Loucy (cell line): ENCODE results near the gene GBF1.
"Not testable (repeated sequence)": the region's sequence is repeated elsewhere in the genome, so short reads cannot be mapped to it uniquely, and the experiment has no call there.

Experiments
- H2AFZ ChIP-seq: fragments of 200-600 bp; sonication (generic); 2 replicates; pipeline ENCODE4 v1.6.0; 2016; ENCODE audit warnings: antibody characterized with exemption, mild to moderate bottlenecking, low read length, moderate library complexity
- H3F3A ChIP-seq: fragments of 200-600 bp; 2 replicates; pipeline ENCODE4 v1.6.0; 2016; ENCODE audit warnings: antibody characterized with exemption, low read depth, mild to moderate bottlenecking
- H3K27me3 ChIP-seq: fragments of 200-600 bp; sonication (generic); 2 replicates; pipeline ENCODE4 v1.6.1; 2014; ENCODE audit warnings: low read length, mild to moderate bottlenecking; ENCODE audit not compliant: insufficient read depth, poor library complexity, severe bottlenecking
- H3K36me3 ChIP-seq: fragments of 200-600 bp; sonication (generic); 2 replicates; pipeline ENCODE4 v1.6.1; 2016; ENCODE audit warnings: low read length; ENCODE audit not compliant: insufficient read depth
- H3K4me1 ChIP-seq: fragments of 200-600 bp; sonication (generic); 2 replicates; pipeline ENCODE4 v1.5.1; 2014; ENCODE audit warnings: low read length, mild to moderate bottlenecking; ENCODE audit not compliant: insufficient read depth, poor library complexity, severe bottlenecking
- H3K4me2 ChIP-seq: fragments of 200-600 bp; sonication (generic); 2 replicates; pipeline ENCODE4 v1.6.0; 2014; ENCODE audit warnings: antibody characterized with exemption, low read length, low read depth, mild to moderate bottlenecking; ENCODE audit not compliant: poor library complexity, severe bottlenecking
- H3K4me3 ChIP-seq: fragments of 200-600 bp; sonication (generic); 2 replicates; pipeline ENCODE4 v1.5.1; 2014; ENCODE audit warnings: low read length, mild to moderate bottlenecking, mixed read lengths; ENCODE audit not compliant: poor library complexity, severe bottlenecking
- H3K79me2 ChIP-seq: fragments of 200-600 bp; sonication (generic); 2 replicates; pipeline ENCODE4 v1.6.1; 2014; ENCODE audit warnings: low read length; ENCODE audit not compliant: insufficient read depth
- H3K9ac ChIP-seq: fragments of 200-600 bp; sonication (generic); 2 replicates; pipeline ENCODE4 v1.6.0; 2014; ENCODE audit warnings: mild to moderate bottlenecking, low read depth, low read length, moderate library complexity; ENCODE audit not compliant: poor library complexity, severe bottlenecking
- H3K9me2 ChIP-seq: fragments of 200-600 bp; sonication (generic); replicated peaks from 2 replicates; pipeline ENCODE4 v1.6.1; 2016; ENCODE audit warnings: low read depth, low read length, mixed read lengths
- H3K9me3 ChIP-seq: fragments of 200-600 bp; sonication (generic); 2 replicates; pipeline ENCODE4 v1.6.1; 2014; ENCODE audit warnings: mild to moderate bottlenecking, antibody characterized with exemption, low read length, low read depth; ENCODE audit not compliant: insufficient read depth
- H4K20me1 ChIP-seq: fragments of 200-600 bp; sonication (generic); 2 replicates; pipeline ENCODE4 v1.6.0; 2014; ENCODE audit warnings: antibody characterized with exemption, low read length, mild to moderate bottlenecking; ENCODE audit not compliant: insufficient read depth, poor library complexity, severe bottlenecking
- CTCF ChIP-seq: fragments of 200-600 bp; sonication (generic); conservative IDR thresholded peaks from 2 replicates; pipeline ENCODE4 v1.5.1; 2014; ENCODE audit warnings: mild to moderate bottlenecking, antibody characterized with exemption, low read length
- EZH2phosphoT487 ChIP-seq: fragments of 200-600 bp; IDR thresholded peaks from 2 replicates; pipeline ENCODE4 v1.6.1; 2018; ENCODE audit warnings: antibody characterized with exemption, mild to moderate bottlenecking, moderate library complexity, borderline replicate concordance

Gene GBF1

GRCh38 chr10:102211615-102212299 is 33.6 kb upstream of the GBF1 start:
- H3K9me2 ChIP-seq, result no peaks in the 10 kb centered on the region
- no peaks in the 10 kb centered on the region for H3K27me3 ChIP-seq
- H4K20me1 ChIP-seq, result no peaks in the 10 kb centered on the region
- no peaks in the 10 kb centered on the region for H3F3A ChIP-seq
- no peak overlapping the region for H3K9ac ChIP-seq
- no peak overlapping the region for H3K4me2 ChIP-seq
- H3K9me3 ChIP-seq, result no peaks in the 10 kb centered on the region
- H3K79me2 ChIP-seq, result no peaks in the 10 kb centered on the region
- no peak overlapping the region for H3K4me3 ChIP-seq
- no peaks in the 10 kb centered on the region for H3K36me3 ChIP-seq
- no peaks in the 10 kb centered on the region for H3K4me1 ChIP-seq
- TF ChIP-seq EZH2phosphoT487, result no peak
- TF ChIP-seq CTCF, result no peak
- no peak overlapping the region for H2AFZ ChIP-seq

- H3K4me2 ChIP-seq, H3K36me3 ChIP-seq, H3K9me2 ChIP-seq, H3K79me2 ChIP-seq, H3K9ac ChIP-seq, H4K20me1 ChIP-seq, H3K27me3 ChIP-seq, H3K9me3 ChIP-seq, H3K4me1 ChIP-seq, H3K4me3 ChIP-seq, H2AFZ ChIP-seq, H3F3A ChIP-seq: not testable (repeated sequence)
Observed at GRCh38 chr10:102213599-102213998, 31.7 kb upstream of the GBF1 start.

GRCh38 chr10:102219370-102219769 is 26.0 kb upstream of the GBF1 start:
- Histone ChIP-seq H3K27me3 (no peaks in the 10 kb centered on the region), H2AFZ (no peak overlapping the region), H3K9ac (no peak overlapping the region)

More at GRCh38 chr10:102219370-102219769, 26.0 kb upstream of the GBF1 start:
- no peaks in the 10 kb centered on the region for H3K9me3 ChIP-seq
- no peaks in the 10 kb centered on the region for H4K20me1 ChIP-seq
- no peaks in the 10 kb centered on the region for H3K36me3 ChIP-seq
- H3K4me2 ChIP-seq, result no peak overlapping the region
- H3K79me2 ChIP-seq, result no peaks in the 10 kb centered on the region
- H3F3A ChIP-seq, result no peaks in the 10 kb centered on the region
- no peaks in the 10 kb centered on the region for H3K4me1 ChIP-seq
- no peak for TF ChIP-seq EZH2phosphoT487
- TF ChIP-seq CTCF, result no peak
- H3K4me3 ChIP-seq, result no peak overlapping the region
- H3K9me2 ChIP-seq, result no peaks in the 10 kb centered on the region
